ENCODE results near the gene AQR. TPM values are rescaled to one million over a fixed set of nuclear protein-coding genes. Genes with fewer than 3 reads are reported as not detected.
"Not testable (repeated sequence)": the region's sequence is repeated elsewhere in the genome, so short reads cannot be mapped to it uniquely, and the experiment has no call there.

Gene AQR
- total and polyA plus RNA-seq, 2 of the 13 experiments (the other 11 are each of a cell fraction or from before 2014, with no cell fraction given) = 18.7 to 31.3 TPM

DNA sequence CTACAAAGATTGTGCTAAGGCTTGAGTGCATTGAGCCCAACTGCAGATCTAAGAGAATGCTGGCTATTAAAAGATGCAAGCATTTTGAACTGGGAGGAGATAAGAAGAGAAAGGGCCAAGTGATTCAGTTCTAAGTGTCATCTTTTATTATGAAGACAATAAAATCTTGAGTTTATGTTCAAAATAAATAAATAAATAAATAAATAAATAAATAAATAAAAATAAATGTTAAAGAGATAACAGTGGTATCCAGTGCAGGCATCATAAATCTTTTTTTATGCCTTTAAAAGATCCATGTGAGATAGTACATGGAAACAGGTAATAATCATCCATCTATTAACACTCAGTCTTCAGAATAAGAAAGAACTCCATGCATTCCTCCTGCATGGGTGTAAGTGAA lies 26.3 kb downstream of the AQR start:
- intact Hi-C loops (cut with micrococcal nuclease; ENCODE audit: unreplicated experiment); CTCF ChIA-PET (ENCODE audit: low intra/inter-chr PET ratio, low total read pairs); H2AFZ ChIP-seq (ENCODE audit: low read length); H4K20me1 ChIP-seq (ENCODE audit: insufficient read depth, low read length); in situ Hi-C loops (cut with HindIII; ENCODE audit: extremely low pct_ligation_motif_present, low pct_unique_long_range_greater_than_20kb); H3K4me3 ChIP-seq (replicated peaks in 1 of 3; ENCODE audit: insufficient read depth in 1 of 3, low read depth in 2 of 3, low read length in 3 of 3); BruUV-seq (replicated peaks); H3K4me1 ChIP-seq (ENCODE audit: insufficient read depth, low read length); H3K27me3 ChIP-seq (ENCODE audit: control insufficient read depth in 1 of 2, insufficient read depth in 2 of 2, low read length in 2 of 2); H3K27ac ChIP-seq (ENCODE audit: extremely low read length, insufficient read depth, low read length); DNase-seq (ENCODE audit: low spot score); H3K9me3 ChIP-seq (ENCODE audit: low read length); H3K79me2 ChIP-seq (ENCODE audit: insufficient read depth, low read length); ATAC-seq; POLR2A ChIA-PET; H3K4me2 ChIP-seq (ENCODE audit: low read depth, low read length); FAIRE-seq; H3K9ac ChIP-seq (ENCODE audit: insufficient read depth, low read depth, low read length): not testable (repeated sequence)
- H3K36me3 ChIP-seq (replicated peaks in 1 of 2; ENCODE audit: control insufficient read depth in 1 of 2, insufficient read depth in 2 of 2, low read length in 2 of 2) = peaks cover 2 to 43% of the 10 kb centered on the region in 2 experiments

- in situ Hi-C loops (cut with HindIII; ENCODE audit: extremely low pct_ligation_motif_present, low pct_unique_long_range_greater_than_20kb) = no loop called here
- POLR2A ChIA-PET = interaction anchor here (0.8 kb wide), 1 partner anchor 27 kb away, joined by 3 read pairs; the partner anchor contains the start of gene AQR
- no peak for TF ChIP-seq ZNF839 (CRISPR knock-in tag; IDR thresholded peaks at IDR 0.05; ENCODE audit: borderline replicate concordance)
- no peak for TF ChIP-seq MAF1 (CRISPR knock-in tag; IDR thresholded peaks at IDR 0.05; ENCODE audit: borderline replicate concordance)
- TF ChIP-seq SCMH1 (CRISPR knock-in tag; IDR thresholded peaks at IDR 0.05; ENCODE audit: borderline replicate concordance) = no peak
- TF ChIP-seq, protein P1, sequence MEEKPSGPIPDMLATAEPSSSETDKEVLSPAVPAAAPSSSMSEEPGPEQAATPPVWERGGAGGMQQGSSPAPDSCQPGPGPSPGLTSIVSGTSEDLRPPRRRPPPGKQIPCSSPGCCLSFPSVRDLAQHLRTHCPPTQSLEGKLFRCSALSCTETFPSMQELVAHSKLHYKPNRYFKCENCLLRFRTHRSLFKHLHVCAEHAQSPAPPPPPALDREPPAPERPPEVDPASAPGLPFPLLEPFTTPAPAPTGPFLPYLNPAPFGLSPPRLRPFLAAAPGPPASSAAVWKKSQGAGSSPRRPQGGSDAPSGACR (CRISPR knock-in tag; IDR thresholded peaks at IDR 0.05) = no peak
- no peak for TF ChIP-seq HOXD1 (CRISPR knock-in tag; IDR thresholded peaks at IDR 0.05)
- TF ChIP-seq, protein P2, sequence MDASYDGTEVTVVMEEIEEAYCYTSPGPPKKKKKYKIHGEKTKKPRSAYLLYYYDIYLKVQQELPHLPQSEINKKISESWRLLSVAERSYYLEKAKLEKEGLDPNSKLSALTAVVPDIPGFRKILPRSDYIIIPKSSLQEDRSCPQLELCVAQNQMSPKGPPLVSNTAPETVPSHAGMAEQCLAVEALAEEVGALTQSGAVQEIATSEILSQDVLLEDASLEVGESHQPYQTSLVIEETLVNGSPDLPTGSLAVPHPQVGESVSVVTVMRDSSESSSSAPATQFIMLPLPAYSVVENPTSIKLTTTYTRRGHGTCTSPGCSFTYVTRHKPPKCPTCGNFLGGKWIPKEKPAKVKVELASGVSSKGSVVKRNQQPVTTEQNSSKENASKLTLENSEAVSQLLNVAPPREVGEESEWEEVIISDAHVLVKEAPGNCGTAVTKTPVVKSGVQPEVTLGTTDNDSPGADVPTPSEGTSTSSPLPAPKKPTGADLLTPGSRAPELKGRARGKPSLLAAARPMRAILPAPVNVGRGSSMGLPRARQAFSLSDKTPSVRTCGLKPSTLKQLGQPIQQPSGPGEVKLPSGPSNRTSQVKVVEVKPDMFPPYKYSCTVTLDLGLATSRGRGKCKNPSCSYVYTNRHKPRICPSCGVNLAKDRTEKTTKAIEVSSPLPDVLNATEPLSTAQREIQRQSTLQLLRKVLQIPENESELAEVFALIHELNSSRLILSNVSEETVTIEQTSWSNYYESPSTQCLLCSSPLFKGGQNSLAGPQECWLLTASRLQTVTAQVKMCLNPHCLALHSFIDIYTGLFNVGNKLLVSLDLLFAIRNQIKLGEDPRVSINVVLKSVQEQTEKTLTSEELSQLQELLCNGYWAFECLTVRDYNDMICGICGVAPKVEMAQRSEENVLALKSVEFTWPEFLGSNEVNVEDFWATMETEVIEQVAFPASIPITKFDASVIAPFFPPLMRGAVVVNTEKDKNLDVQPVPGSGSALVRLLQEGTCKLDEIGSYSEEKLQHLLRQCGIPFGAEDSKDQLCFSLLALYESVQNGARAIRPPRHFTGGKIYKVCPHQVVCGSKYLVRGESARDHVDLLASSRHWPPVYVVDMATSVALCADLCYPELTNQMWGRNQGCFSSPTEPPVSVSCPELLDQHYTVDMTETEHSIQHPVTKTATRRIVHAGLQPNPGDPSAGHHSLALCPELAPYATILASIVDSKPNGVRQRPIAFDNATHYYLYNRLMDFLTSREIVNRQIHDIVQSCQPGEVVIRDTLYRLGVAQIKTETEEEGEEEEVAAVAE (CRISPR knock-in tag; IDR thresholded peaks at IDR 0.05; ENCODE audit: borderline replicate concordance) = no peak
- TF ChIP-seq, protein P3, sequence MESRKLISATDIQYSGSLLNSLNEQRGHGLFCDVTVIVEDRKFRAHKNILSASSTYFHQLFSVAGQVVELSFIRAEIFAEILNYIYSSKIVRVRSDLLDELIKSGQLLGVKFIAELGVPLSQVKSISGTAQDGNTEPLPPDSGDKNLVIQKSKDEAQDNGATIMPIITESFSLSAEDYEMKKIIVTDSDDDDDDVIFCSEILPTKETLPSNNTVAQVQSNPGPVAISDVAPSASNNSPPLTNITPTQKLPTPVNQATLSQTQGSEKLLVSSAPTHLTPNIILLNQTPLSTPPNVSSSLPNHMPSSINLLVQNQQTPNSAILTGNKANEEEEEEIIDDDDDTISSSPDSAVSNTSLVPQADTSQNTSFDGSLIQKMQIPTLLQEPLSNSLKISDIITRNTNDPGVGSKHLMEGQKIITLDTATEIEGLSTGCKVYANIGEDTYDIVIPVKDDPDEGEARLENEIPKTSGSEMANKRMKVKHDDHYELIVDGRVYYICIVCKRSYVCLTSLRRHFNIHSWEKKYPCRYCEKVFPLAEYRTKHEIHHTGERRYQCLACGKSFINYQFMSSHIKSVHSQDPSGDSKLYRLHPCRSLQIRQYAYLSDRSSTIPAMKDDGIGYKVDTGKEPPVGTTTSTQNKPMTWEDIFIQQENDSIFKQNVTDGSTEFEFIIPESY (CRISPR knock-in tag; IDR thresholded peaks at IDR 0.05) = no peak
Observed at GRCh38 chr15:34942363-34942762, 27.2 kb downstream of the AQR start.

More at GRCh38 chr15:34942363-34942762, 27.2 kb downstream of the AQR start:
- ATAC-seq (no peak), FAIRE-seq (no peak), DNase-seq (ENCODE audit: low spot score) (no peak)
- peaks cover 2 to 40% of the 10 kb centered on the region in 2 experiments for H3K36me3 ChIP-seq (replicated peaks in 1 of 2; ENCODE audit: control insufficient read depth in 1 of 2, insufficient read depth in 2 of 2, low read length in 2 of 2)
- WGBS (ENCODE audit: low lambda C conversion rate) = 96% methylated on average over 6 of the region's 6 CpGs
- no peaks in the 10 kb centered on the region for H3K9me3 ChIP-seq (ENCODE audit: low read length)
- BruUV-seq (replicated peaks) = no TSS peak
- no peaks in the 10 kb centered on the region for H3K79me2 ChIP-seq (ENCODE audit: insufficient read depth, low read length)
- H3K4me2 ChIP-seq (ENCODE audit: low read depth, low read length) = no peak overlapping the region
- no peak overlapping the region for H3K9ac ChIP-seq (ENCODE audit: insufficient read depth, low read depth, low read length)
- no peaks in the 10 kb centered on the region for H3K4me1 ChIP-seq (ENCODE audit: insufficient read depth, low read length)
- H3K27ac ChIP-seq (ENCODE audit: extremely low read length, insufficient read depth, low read length) = no peak overlapping the region
- intact Hi-C loops (cut with micrococcal nuclease; ENCODE audit: unreplicated experiment) = no loop called here
- H4K20me1 ChIP-seq (ENCODE audit: insufficient read depth, low read length) = no peaks in the 10 kb centered on the region
- no peaks in the 10 kb centered on the region for H3K27me3 ChIP-seq (ENCODE audit: control insufficient read depth in 1 of 2, insufficient read depth in 2 of 2, low read length in 2 of 2)
- H2AFZ ChIP-seq (ENCODE audit: low read length) = no peak overlapping the region
- no peak overlapping the region for H3K4me3 ChIP-seq (replicated peaks in 1 of 3; ENCODE audit: insufficient read depth in 1 of 3, low read depth in 2 of 3, low read length in 3 of 3)
- CTCF ChIA-PET (ENCODE audit: low intra/inter-chr PET ratio, low total read pairs) = no interaction called here
